Progenitor cell of endocrine pancreas (in vitro differentiated cells): ENCODE results near the gene PEX14. TPM values are rescaled to one million over a fixed set of nuclear protein-coding genes. Genes with fewer than 3 reads are reported as not detected.

Experiments
- DNase-seq: peaks from one replicate; pipeline ENCODE4 v3.0.0; 2021; ENCODE audit warnings: low spot score; ENCODE audit not compliant: unreplicated experiment
- H3K27ac Mint-ChIP-seq: 2 replicates; pipeline ENCODE4 v1.8.0; 2021; ENCODE audit warnings: mild to moderate bottlenecking, moderate library complexity, mixed read lengths
- H3K27me3 Mint-ChIP-seq: 2 replicates; pipeline ENCODE4 v1.8.0; 2021; ENCODE audit warnings: mixed read lengths
- H3K36me3 Mint-ChIP-seq: 2 replicates; pipeline ENCODE4 v1.8.0; 2022; ENCODE audit warnings: mixed read lengths; ENCODE audit not compliant: insufficient read depth
- H3K4me1 Mint-ChIP-seq: 2 replicates; pipeline ENCODE4 v1.8.0; 2021; ENCODE audit warnings: low read depth, mixed read lengths
- H3K4me3 Mint-ChIP-seq: 2 replicates; pipeline ENCODE4 v1.8.0; 2021; ENCODE audit warnings: low read depth, mild to moderate bottlenecking, moderate library complexity, mixed read lengths
- H3K9me3 Mint-ChIP-seq: 2 replicates; pipeline ENCODE4 v1.8.0; 2021; ENCODE audit warnings: low read depth, mixed read lengths
- total RNA-seq: library from RNA; stranded (reverse); gene quantifications from 2 replicates; pipeline ENCODE4 v1.2.1, GENCODE V29; 2021
- TF ChIP-seq, protein P1 (sequence below): fragments of 200-600 bp; sonication (generic); IDR thresholded peaks from one replicate; pipeline ENCODE4 v1.5.0; 2021; ENCODE audit warnings: antibody characterized with exemption, mild to moderate bottlenecking; ENCODE audit not compliant: unreplicated experiment

Gene PEX14
- total RNA-seq, 1 donor from 2014 or later: 27.8 TPM

DNA sequence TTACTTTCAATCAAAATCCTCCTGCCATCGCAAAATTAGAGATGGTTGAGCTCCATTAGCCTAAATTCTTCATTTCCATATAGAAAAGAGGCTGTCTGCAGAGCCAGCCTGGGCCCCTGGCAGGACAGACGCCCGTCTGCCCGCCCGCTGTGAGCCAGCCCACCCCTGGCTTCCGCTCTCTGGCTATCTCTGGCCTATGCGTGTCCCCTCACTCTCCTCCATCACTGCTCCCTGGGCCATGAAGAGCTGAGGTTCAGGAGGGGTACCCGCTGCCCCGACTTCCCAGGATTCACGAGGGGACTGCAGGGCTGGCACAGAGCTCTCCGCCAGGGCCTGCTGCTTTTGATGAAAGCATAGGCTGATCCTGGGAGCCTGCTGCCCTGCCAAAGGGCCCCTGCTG, 204.1 kb downstream of the PEX14 start:
- H3K9me3 Mint-ChIP-seq: no peaks in the 10 kb centered on the region
- no peak overlapping the region for H3K27ac Mint-ChIP-seq
- H3K4me1 Mint-ChIP-seq: peaks cover 40% of the 10 kb centered on the region
- H3K36me3 Mint-ChIP-seq: no peaks in the 10 kb centered on the region
- no peak overlapping the region for H3K4me3 Mint-ChIP-seq
- peaks cover 45% of the 10 kb centered on the region for H3K27me3 Mint-ChIP-seq
- no peak for DNase-seq
- TF ChIP-seq, protein P1, sequence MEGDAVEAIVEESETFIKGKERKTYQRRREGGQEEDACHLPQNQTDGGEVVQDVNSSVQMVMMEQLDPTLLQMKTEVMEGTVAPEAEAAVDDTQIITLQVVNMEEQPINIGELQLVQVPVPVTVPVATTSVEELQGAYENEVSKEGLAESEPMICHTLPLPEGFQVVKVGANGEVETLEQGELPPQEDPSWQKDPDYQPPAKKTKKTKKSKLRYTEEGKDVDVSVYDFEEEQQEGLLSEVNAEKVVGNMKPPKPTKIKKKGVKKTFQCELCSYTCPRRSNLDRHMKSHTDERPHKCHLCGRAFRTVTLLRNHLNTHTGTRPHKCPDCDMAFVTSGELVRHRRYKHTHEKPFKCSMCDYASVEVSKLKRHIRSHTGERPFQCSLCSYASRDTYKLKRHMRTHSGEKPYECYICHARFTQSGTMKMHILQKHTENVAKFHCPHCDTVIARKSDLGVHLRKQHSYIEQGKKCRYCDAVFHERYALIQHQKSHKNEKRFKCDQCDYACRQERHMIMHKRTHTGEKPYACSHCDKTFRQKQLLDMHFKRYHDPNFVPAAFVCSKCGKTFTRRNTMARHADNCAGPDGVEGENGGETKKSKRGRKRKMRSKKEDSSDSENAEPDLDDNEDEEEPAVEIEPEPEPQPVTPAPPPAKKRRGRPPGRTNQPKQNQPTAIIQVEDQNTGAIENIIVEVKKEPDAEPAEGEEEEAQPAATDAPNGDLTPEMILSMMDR: no peak

DNA sequence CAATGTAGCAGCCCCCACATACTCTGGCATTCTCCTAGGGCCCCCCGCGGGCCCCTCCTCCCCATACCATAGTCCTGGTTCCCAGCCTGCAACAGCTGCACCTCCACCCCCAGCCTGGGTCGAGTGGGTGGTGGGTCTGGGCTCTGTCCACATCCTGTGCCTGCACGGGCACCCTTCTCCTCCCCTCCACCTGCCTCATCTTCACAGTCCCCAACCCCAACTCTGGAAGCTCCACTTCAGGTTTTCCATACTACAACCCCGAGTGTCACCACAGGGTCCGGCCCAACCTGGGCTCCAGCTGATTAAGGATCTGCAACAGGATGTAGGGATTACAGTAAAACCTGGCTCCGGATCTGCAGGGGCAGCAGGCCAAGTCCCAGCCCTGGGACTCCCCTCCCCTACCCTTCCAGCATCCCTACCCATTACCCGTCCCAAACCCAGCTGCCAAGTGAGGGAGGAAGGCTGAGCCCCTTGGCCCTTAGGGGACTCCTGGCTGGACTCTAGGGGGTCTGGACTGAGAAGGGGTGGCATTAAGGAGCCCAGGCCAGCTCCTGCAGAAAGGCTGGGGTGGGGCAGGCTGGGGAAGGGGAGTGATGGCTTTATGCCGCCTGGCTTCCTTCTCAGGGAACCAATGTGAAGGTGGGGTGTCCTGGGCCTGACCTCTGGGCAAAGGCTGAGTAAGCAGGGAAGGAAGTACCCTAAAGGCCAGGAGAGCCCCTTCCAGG, 204.9 kb downstream of the PEX14 start:
- H3K4me3 Mint-ChIP-seq: no peak overlapping the region
- H3K27ac Mint-ChIP-seq: peak overlapping the region; percentile 17
- peaks cover 45% of the 10 kb centered on the region for H3K27me3 Mint-ChIP-seq
- peaks cover 38% of the 10 kb centered on the region for H3K4me1 Mint-ChIP-seq
- no peak for DNase-seq
- no peaks in the 10 kb centered on the region for H3K36me3 Mint-ChIP-seq
- H3K9me3 Mint-ChIP-seq: no peaks in the 10 kb centered on the region
- TF ChIP-seq, protein P1: no peak

Other genes starting within 250 kb of the PEX14 start
- 254 and 263 TPM in 2 replicates for gene PGD, start 75.9 kb upstream of the PEX14 start, total RNA-seq
- gene CENPS, start 44.5 kb upstream of the PEX14 start, total RNA-seq: 22.2 and 22.5 TPM in 2 replicates
- gene CORT, start 24.9 kb upstream of the PEX14 start, total RNA-seq: 1.0 and 2.0 TPM in 2 replicates
- 47.9 and 54.4 TPM in 2 replicates for gene DFFA, start 2.4 kb upstream of the PEX14 start, total RNA-seq